ENCODE measurements around the gene CYB5D1. TPM values are rescaled to one million over a fixed set of nuclear protein-coding genes. Genes with fewer than 3 reads are reported as not detected.
"Not testable (repeated sequence)": the region's sequence is repeated elsewhere in the genome, so short reads cannot be mapped to it uniquely, and the experiment has no call there.

Gene CYB5D1
- 6.7 and 7.9 TPM in 2 replicates for polyA plus RNA-seq (2011; rRNA removed)
- 6.3 and 9.3 TPM in 2 replicates for polyA minus RNA-seq (2011; rRNA and poly(A)+ RNA removed)

- DNase-seq (ENCODE audit: low read depth) = no peak
- CTCF ChIA-PET = interaction anchor here (0.7 to 3.0 kb wide), 12 partner anchors 12 to 183 kb away, joined by 3 to 23 read pairs (median 8); partner anchors contain the start of gene RNF227
Observed at GRCh38 chr17:7857713-7858521, at the start of gene CYB5D1. CYB5D1 (plus strand) TSS chr17:7858003; CDS start chr17:7858135, 132 bp downstream.

GRCh38 chr17:7809086-7809790 is 48.6 kb upstream of the CYB5D1 start:
- Histone ChIP-seq H3K4me3 (ENCODE audit: low read depth, low read length) (no peak overlapping the region), H3K36me3 (ENCODE audit: control insufficient read depth, insufficient read depth, low read length) (no peaks in the 10 kb centered on the region), H3K27me3 (ENCODE audit: control insufficient read depth, insufficient read depth, low read length) (no peaks in the 10 kb centered on the region)
- ChIA-PET CTCF (interaction anchor here (1.0 to 1.8 kb wide), 4 partner anchors 25 to 248 kb away, joined by 3 to 6 read pairs (median 4); partner anchors contain the start of gene KDM6B), POLR2A (no interaction called here)
- TF ChIP-seq CTCF (IDR thresholded peaks at IDR 0.05; ENCODE audit: insufficient read depth, low read depth, low read length) = no peak
- no peak for DNase-seq (ENCODE audit: low read depth)

More at GRCh38 chr17:7857713-7858521, at the start of gene CYB5D1:
- Histone ChIP-seq H3K36me3 (ENCODE audit: control insufficient read depth, insufficient read depth, low read length) (peaks cover 7% of the 10 kb centered on the region), H3K4me3 (ENCODE audit: low read depth, low read length) (peak within 1 kb of the TSS; percentile 58), H3K27me3 (ENCODE audit: control insufficient read depth, insufficient read depth, low read length) (no peaks in the 10 kb centered on the region)
- POLR2A ChIA-PET = interaction anchor here (0.9 to 1.4 kb wide), 3 partner anchors 15 to 58 kb away, joined by 3 read pairs; partner anchors contain the start of gene RNF227
- no peak for TF ChIP-seq CTCF (IDR thresholded peaks at IDR 0.05; ENCODE audit: insufficient read depth, low read depth, low read length)

- CTCF ChIA-PET = interaction anchor here (1.3 to 2.1 kb wide), 5 partner anchors 15 to 180 kb away, joined by 3 to 9 read pairs (median 4); partner anchors contain the start of gene KDM6B
- H3K27me3 ChIP-seq (ENCODE audit: control insufficient read depth, insufficient read depth, low read length); POLR2A ChIA-PET; H3K36me3 ChIP-seq (ENCODE audit: control insufficient read depth, insufficient read depth, low read length); DNase-seq (ENCODE audit: low read depth); H3K4me3 ChIP-seq (ENCODE audit: low read depth, low read length): not testable (repeated sequence)
Observed at GRCh38 chr17:7809791-7810343, 47.9 kb upstream of the CYB5D1 start.

- no peak for TF ChIP-seq CTCF (IDR thresholded peaks at IDR 0.05; ENCODE audit: insufficient read depth, low read depth, low read length)
- ChIA-PET CTCF (interaction anchor here (1.0 to 2.1 kb wide), 4 partner anchors 14 to 179 kb away, joined by 3 to 9 read pairs (median 4); no protein-coding TSS in a partner anchor), POLR2A (no interaction called here)
- Histone ChIP-seq H3K36me3 (ENCODE audit: control insufficient read depth, insufficient read depth, low read length) (no peaks in the 10 kb centered on the region), H3K27me3 (ENCODE audit: control insufficient read depth, insufficient read depth, low read length) (no peaks in the 10 kb centered on the region), H3K4me3 (ENCODE audit: low read depth, low read length) (no peak overlapping the region)
- no peak for DNase-seq (ENCODE audit: low read depth)
Observed at GRCh38 chr17:7811251-7811650, 46.6 kb upstream of the CYB5D1 start.

- Histone ChIP-seq H3K4me3 (ENCODE audit: low read depth, low read length) (no peak overlapping the region), H3K27me3 (ENCODE audit: control insufficient read depth, insufficient read depth, low read length) (peaks cover 7% of the 10 kb centered on the region), H3K36me3 (ENCODE audit: control insufficient read depth, insufficient read depth, low read length) (no peaks in the 10 kb centered on the region)
- CTCF ChIA-PET = interaction anchor here (1.3 kb wide), 1 partner anchor 8 kb away, joined by 4 read pairs; no protein-coding TSS in a partner anchor
- no peak for DNase-seq (ENCODE audit: low read depth)
- POLR2A ChIA-PET = no interaction called here
- TF ChIP-seq CTCF (IDR thresholded peaks at IDR 0.05; ENCODE audit: insufficient read depth, low read depth, low read length) = no peak
Observed at GRCh38 chr17:7814969-7815368, 42.8 kb upstream of the CYB5D1 start.

Data from BJ (cell line).